Stimulated activated effector memory CD8-positive, alpha-beta T cell treated with anti-CD3 and anti-CD28 coated beads, Interleukin-12 subunit alpha, Interleukin-12 subunit beta, amount 100 ng/mL, for 72 hours (primary cell): ENCODE results near the gene MACROH2A1.

Experiments
- ATAC-seq: fragments of 150-1000 bp; cut with Tn5 transposase; 2 replicates; pipeline ENCODE4 v1.10.0; 2021
- DNase-seq, 2 donors: peaks; one replicate each; pipeline ENCODE4 v3.0.0; 2021 to 2022; ENCODE audit warnings: low spot score in 2 of 2
- H3K27ac Mint-ChIP-seq: one replicate; pipeline ENCODE4 v1.8.0; 2022; ENCODE audit warnings: mild to moderate bottlenecking, mixed read lengths
- H3K36me3 Mint-ChIP-seq: one replicate; pipeline ENCODE4 v1.8.0; 2022; ENCODE audit warnings: mild to moderate bottlenecking, mixed read lengths
- H3K4me1 Mint-ChIP-seq: one replicate; pipeline ENCODE4 v1.8.0; 2022; ENCODE audit warnings: mixed read lengths
- H3K4me3 Mint-ChIP-seq: one replicate; pipeline ENCODE4 v1.8.0; 2022; ENCODE audit warnings: mild to moderate bottlenecking, mixed read lengths
- H3K9me3 Mint-ChIP-seq: one replicate; pipeline ENCODE4 v1.8.0; 2022; ENCODE audit warnings: mixed read lengths

MACROH2A1 gene

DNA sequence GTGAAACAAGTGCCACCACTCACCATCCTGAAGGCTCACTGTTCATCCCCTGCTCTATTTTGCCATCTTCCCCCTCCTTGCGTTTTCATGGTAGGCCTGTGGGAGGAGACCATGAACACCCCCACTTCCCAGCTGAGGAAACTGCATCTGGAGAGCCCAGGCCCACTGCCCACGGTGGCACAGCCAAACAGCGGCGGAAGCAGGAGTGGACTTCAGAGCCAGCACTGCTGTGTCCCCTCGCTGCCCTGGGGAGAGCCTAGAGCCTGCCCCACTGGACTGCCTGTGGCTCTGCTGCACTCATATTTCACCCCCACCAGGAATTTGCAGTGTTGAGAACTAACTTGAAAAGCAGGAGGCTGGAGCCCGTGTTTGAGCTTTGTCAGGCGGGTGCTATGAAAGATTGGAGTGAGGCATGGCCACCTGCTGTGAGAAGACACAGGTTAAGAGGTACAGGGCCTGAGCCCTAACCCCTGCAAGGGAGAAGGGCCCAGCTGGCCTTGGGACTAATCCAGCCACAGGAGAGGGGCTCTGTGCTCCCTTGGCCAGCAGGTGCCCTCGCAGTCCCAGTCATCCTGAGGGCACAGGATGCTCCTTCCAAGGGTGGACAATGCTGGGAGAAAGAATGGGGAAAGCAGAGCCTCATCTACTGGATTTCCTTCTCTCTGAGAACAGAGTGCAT is 79.0 kb downstream of the MACROH2A1 start:
- H3K4me1 Mint-ChIP-seq, result no peaks in the 10 kb centered on the region
- H3K36me3 Mint-ChIP-seq, result peaks cover 5% of the 10 kb centered on the region
- no peak overlapping the region for H3K27ac Mint-ChIP-seq
- H3K4me3 Mint-ChIP-seq, result no peak overlapping the region
- no peaks in the 10 kb centered on the region for H3K9me3 Mint-ChIP-seq
- DNase-seq (no peak), ATAC-seq (no peak)

DNA sequence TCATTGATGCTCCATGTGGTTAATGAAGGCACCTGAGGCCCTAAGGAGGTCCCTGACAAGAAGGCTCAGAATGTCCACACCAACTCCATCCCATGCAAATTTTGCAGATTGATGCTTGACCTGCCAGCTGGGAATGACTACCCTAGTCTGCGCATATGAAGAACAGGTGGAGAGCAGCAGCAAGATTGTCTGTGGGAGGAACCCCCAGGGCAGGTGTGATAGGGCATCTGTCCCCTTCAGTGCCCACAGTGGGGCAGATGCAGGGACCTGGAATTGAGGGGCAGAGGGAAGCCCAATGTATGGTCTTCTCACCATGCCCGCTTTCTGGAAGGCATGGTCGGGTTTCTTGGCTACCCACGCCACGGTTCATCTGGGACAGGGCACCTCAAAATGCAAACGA is 79.6 kb downstream of the MACROH2A1 start:
- ATAC-seq (no peak), DNase-seq (no peak)
- Mint-ChIP-seq H3K4me1 (no peaks in the 10 kb centered on the region), H3K27ac (no peak overlapping the region), H3K36me3 (peaks cover 5% of the 10 kb centered on the region), H3K4me3 (no peak overlapping the region), H3K9me3 (no peaks in the 10 kb centered on the region)

DNA sequence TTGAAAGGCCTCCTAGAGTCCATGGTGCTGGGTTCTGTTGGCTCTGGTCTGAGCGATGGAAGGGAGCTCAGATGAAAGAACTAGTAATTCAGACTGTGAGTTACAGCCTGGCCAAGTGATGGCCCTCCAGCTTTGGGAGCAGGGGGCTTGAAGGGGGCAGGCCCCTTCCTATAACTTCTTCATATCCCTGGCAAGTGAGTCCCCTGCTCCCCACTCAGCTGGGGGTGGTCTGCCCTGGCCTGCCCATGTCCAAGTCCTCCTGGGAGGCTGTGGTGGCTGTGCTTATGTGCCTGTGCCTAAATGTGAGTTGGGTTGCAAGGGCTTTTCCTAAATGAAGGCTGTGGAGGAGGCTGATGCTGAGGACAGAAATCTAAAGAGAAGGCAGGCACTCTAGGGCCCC is 80.1 kb downstream of the MACROH2A1 start:
- no peaks in the 10 kb centered on the region for H3K4me1 Mint-ChIP-seq
- no peak overlapping the region for H3K4me3 Mint-ChIP-seq
- H3K9me3 Mint-ChIP-seq, result no peaks in the 10 kb centered on the region
- H3K27ac Mint-ChIP-seq, result no peak overlapping the region
- ATAC-seq, result no peak
- no peaks in the 10 kb centered on the region for H3K36me3 Mint-ChIP-seq
- DNase-seq, result no peak

DNA sequence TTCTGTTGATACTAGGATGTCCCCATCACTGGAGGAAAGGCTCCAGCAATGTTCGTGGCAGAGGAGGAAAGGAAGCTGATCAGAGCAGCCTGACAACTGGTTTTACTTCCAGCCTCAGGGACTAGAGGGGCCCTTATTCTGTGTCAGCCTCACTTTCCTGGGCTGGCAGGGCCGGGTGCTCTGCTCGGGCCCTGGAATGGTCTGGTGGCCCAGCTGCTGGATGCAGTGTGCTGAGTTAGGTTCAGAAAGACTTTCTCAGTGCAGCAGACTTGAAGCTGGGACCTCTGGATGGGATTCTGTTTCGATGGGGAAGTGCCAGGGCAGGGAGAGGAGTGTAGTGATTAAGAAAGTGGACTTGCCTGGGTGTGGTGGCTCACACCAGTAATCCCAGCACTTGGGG is 81.0 kb downstream of the MACROH2A1 start:
- no peaks in the 10 kb centered on the region for H3K9me3 Mint-ChIP-seq
- ATAC-seq, result no peak
- peaks cover 5% of the 10 kb centered on the region for H3K4me1 Mint-ChIP-seq
- H3K27ac Mint-ChIP-seq, result no peak overlapping the region
- no peaks in the 10 kb centered on the region for H3K36me3 Mint-ChIP-seq
- DNase-seq, result no peak
- H3K4me3 Mint-ChIP-seq, result no peak overlapping the region

DNA sequence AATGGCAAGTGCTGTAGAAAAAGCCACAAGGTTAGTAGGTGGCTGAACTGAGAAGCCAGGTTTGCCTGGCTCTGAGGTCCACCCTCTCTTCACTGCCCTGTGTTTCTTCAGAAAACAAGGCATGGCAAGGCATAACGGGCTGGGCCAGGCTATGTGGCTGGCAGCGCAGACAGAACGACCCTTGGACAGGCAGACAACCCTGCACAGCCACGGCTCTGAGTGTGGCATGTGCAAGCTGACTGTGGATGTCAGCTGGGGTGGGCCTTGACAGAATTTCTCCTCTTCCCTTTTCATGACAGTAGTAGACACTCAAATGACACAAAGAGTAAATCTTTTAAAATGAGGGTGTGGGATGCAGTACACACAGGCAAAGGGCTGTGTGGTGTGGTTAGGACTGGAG is 81.7 kb downstream of the MACROH2A1 start:
- DNase-seq (no peak), ATAC-seq (no peak)
- Mint-ChIP-seq H3K27ac (no peak overlapping the region), H3K9me3 (no peaks in the 10 kb centered on the region), H3K4me3 (no peak overlapping the region), H3K36me3 (no peaks in the 10 kb centered on the region), H3K4me1 (peaks cover 9% of the 10 kb centered on the region)

DNA sequence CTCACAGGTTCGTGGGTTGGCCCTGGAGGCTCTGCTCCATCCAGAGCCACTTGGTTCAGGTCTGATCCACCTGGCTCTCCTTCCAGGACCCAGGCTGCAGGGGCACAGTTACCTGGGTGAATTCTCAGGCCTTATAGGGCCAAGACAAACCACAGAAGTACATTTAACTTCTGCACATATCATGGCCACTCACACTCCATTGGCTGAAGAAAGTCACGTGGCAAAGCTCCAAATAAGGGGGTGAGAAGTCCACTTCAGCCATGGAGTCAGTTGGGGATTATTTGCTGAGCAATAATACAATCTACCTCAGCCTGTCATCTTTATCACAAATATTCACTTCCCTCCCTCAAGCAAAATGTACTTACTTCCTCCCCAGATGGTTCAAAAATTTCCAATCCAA is 83.6 kb downstream of the MACROH2A1 start:
- no peak overlapping the region for H3K27ac Mint-ChIP-seq
- H3K4me3 Mint-ChIP-seq, result no peak overlapping the region
- no peaks in the 10 kb centered on the region for H3K36me3 Mint-ChIP-seq
- H3K9me3 Mint-ChIP-seq, result no peaks in the 10 kb centered on the region
- peaks cover 9% of the 10 kb centered on the region for H3K4me1 Mint-ChIP-seq
- ATAC-seq, result no peak
- no peak for DNase-seq

DNA sequence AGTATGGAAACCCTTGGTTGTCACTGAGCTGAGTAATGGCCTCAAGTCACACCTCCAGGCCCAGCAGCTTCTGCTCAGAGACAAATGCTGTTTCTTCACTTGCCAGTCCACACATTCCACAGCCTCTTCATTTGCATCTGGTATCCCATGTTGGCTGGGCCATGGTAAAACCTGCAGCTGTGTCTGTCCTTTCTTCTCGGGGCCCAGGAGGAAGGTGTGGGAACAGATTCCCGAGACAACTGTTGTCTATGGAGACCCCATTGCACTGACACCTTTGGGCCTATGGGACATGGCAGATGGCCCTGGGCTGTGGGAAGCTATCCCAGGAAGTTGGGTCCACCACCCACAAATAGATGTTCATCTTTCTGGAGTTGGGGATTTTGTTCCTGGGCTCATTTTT is 85.1 kb downstream of the MACROH2A1 start:
- Mint-ChIP-seq H3K4me1 (peaks cover 16% of the 10 kb centered on the region), H3K27ac (no peak overlapping the region), H3K9me3 (no peaks in the 10 kb centered on the region), H3K36me3 (no peaks in the 10 kb centered on the region), H3K4me3 (no peak overlapping the region)
- DNase-seq, result no peak
- ATAC-seq, result no peak

DNA sequence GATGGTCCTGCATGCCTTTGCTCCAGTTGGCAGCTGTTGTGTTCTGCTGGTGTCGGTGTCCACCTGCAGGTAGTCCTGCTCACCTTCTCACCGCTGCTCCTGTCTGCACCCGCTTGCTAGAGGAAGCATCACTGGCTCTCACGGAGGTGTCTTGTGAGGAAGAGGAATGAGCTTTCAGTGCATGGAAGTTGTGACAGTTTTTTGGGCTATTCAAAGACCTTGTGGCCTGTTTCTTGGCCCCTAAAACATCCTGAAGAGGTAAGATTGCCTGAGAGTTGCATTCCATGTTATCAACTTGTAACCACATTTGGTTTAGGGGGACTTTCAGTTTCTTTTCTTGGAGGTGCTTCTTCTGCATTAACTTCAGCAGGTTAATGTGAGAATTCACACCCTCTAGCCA is 85.6 kb downstream of the MACROH2A1 start:
- peaks cover 16% of the 10 kb centered on the region for H3K4me1 Mint-ChIP-seq

DNA sequence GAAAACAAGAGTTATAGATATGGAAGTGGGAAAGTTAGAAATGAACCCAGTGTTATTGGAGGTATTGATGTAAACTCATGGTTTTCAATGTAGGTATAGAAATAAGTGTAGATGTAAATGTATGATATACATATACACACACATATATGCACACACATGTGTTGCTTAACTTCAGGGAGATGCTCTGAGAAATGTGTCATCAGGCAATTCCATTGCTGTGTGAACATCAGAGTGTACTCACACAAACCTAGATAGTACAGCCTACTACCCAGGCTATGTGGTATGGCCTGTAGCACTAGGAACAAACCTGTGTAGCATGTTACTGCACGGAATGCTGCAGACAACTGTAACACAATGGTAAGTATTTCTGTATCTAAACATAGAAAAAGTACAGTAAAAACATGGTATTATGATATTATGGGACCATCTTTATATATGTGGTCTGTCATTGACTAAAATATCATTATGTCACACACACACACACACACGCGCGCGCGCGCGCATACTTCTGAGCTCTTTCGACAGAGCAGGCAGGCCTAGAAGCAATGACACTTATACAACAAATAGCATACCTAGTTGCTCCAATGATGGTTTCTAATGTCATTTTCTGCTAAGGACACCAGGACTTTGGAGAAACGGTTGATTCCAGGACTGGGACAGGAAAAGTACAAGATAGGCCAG is 86.6 kb downstream of the MACROH2A1 start:
- Mint-ChIP-seq H3K9me3 (no peaks in the 10 kb centered on the region), H3K4me3 (no peak overlapping the region), H3K27ac (no peak overlapping the region), H3K4me1 (peaks cover 16% of the 10 kb centered on the region), H3K36me3 (no peaks in the 10 kb centered on the region)
- no peak for ATAC-seq
- no peak for DNase-seq

More for the DNA sequence above, 85.6 kb downstream of the MACROH2A1 start:
- H3K4me3 Mint-ChIP-seq, result no peak overlapping the region
- no peak overlapping the region for H3K27ac Mint-ChIP-seq
- H3K9me3 Mint-ChIP-seq, result no peaks in the 10 kb centered on the region
- DNase-seq (no peak), ATAC-seq (no peak)
- H3K36me3 Mint-ChIP-seq, result no peaks in the 10 kb centered on the region

DNA sequence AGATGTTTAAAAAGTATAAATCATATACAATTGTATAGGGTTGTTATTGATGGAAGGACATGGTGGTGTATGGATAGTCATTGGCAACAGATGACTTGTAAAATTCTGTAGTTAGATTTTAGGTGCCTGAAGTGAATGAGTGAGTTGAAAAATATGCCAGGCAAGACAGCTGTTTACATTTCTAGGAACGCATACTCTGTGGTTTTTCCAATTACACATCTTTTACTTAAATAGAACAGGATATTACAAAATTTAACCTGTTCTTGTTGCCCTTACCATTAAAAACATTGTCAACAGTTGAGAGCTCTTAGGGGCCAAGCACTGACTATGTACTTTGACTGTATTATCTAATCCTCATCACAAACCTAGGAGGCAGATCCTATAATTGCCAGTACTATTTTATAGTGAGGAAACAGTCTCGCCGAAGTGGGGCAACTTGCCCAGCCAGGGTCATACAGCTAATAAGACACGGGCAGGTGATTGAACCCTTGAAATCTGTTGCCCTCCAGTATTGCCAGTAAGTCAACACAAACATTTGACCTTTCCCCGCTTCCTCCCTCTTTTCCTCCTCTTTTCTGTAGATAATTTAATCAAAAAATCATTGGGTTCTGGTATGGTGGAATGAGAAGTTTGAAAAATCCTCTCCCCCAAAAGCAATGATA is 88.6 kb downstream of the MACROH2A1 start:
- DNase-seq (no peak), ATAC-seq (peak; percentile 27)
- Mint-ChIP-seq H3K4me3 (no peak overlapping the region), H3K4me1 (peaks cover 16% of the 10 kb centered on the region), H3K9me3 (no peaks in the 10 kb centered on the region), H3K27ac (peak overlapping the region; percentile 54), H3K36me3 (no peaks in the 10 kb centered on the region)

DNA sequence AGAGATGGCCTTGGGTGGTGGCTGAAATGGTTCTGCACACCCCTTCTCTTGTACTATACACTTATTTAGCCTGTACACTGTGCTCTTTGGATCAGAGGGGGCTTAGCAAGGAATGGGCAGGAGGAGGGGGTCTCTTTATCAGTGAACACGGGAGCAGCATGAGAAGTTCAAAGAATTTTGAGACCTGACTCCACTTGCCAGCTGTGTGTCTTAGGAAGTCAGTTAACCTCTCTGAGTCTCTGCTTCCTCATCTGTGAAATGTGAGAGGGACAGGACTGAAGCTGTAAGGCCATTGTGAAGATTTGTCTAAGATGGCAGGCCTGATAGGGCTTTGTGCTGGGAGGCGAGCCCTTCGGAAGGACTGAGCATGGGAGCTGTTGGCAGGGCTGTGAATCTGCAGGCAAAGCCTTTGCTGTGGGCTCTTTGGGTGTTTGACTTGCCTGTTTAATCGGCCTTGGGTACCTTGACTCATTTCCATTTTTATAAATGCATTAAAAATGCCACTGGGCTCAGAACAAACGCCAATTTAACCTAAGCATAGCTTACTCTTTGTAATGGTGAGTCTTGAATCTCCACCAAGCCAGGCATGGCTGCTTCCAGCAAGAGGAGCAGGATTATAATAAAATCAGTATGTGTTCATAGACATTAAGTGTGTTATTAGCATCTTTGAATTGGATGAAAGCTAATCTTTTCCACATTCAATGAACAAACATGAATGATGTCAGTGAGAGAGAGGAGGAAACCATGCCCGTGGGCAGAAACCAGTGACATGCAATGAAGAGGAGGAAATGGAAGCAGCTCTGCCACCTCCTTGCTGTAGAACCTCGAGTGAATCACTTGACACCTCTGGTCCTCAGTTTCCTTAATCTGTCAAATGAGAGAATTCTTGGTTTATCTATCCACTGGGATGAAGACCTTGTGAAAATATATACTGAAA is 89.4 kb downstream of the MACROH2A1 start:
- no peaks in the 10 kb centered on the region for H3K36me3 Mint-ChIP-seq
- H3K27ac Mint-ChIP-seq, result peak overlapping the region; percentile 54
- H3K9me3 Mint-ChIP-seq, result no peaks in the 10 kb centered on the region
- no peak overlapping the region for H3K4me3 Mint-ChIP-seq
- peak; percentile 52 for ATAC-seq
- DNase-seq, result no peak
- peaks cover 16% of the 10 kb centered on the region for H3K4me1 Mint-ChIP-seq

DNA sequence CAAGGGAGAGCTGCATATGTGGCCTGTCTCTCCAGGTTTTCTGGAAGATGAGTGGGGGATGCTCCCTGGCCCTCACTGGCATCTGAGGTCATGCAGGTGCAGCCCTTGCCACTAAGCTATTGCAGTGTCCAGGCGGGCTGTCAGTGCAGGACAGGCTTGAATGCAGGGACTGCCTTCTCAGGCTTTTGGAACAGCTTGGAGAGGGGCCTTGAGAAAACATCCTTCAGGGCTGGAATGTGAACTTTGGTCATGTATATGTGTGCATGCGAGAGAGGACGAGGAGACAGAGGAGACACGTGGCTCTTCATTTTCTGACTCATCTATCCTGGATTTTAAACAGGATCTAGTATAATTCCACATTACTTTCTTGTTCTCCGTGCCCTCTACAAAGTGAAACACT is 90.3 kb downstream of the MACROH2A1 start:
- H3K4me3 Mint-ChIP-seq, result no peak overlapping the region
- H3K36me3 Mint-ChIP-seq, result no peaks in the 10 kb centered on the region
- H3K9me3 Mint-ChIP-seq, result no peaks in the 10 kb centered on the region
- peaks cover 16% of the 10 kb centered on the region for H3K4me1 Mint-ChIP-seq
- ATAC-seq (no peak), DNase-seq (no peak)
- no peak overlapping the region for H3K27ac Mint-ChIP-seq

DNA sequence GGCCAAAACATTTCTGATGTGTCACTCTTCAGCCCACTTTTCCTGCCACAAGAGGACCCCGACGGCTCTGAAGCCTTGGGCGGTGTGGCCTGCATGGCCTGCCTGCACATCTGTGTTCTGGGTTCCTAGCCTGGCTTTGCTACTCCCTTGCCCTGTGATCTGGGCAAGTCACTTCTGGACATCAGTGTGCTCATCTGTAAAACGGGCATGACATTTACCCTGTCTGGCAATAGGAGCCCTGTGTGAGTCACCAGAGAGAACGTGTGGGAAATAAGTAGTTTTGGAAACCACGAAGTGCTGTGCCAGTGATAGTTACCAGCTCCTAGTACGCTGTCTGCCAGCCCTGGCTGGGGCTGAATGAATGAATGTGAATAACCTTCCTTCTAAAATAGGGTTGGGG is 90.8 kb downstream of the MACROH2A1 start:
- Mint-ChIP-seq H3K4me1 (peaks cover 13% of the 10 kb centered on the region), H3K4me3 (no peak overlapping the region), H3K27ac (no peak overlapping the region), H3K9me3 (no peaks in the 10 kb centered on the region), H3K36me3 (no peaks in the 10 kb centered on the region)
- peak; percentile 17 for ATAC-seq
- DNase-seq, result no peak

DNA sequence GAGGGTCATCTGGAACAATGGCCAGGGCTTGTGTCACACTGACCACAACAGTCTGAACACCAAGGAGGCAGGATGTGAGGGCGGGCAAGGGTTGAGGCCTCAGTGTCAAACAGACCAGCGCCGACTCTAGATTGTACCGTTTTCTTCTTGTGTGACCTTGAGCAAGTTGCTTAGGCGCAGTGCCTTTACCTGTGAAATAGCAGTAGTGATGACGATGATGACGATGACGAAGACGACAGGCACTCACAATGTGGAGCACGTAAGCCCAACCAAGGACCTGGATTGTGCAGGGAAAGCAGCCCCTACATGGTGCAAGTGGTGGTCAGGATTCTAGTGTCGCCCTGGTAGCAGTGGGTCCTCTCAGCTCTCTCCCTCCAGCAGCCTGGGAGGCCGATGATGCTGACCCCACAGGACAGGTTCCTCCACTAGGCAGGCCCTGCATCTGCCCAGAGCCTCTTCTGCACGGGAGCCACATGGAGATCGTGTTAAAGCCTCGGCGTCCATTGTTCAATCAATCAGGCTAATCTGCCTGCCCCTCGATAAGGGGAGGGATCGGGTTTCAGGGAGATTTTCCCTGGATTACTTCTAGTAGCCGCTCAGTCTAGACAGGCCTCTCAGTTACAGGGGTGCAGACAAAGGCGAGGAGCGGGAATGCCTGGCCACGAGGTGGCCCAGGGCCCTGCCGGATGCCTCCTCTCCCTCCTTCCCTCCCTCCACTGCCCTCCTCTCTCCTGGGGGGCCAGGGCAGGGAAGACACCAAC is 91.7 kb downstream of the MACROH2A1 start:
- ATAC-seq (no peak), DNase-seq (no peak)
- H3K4me3 Mint-ChIP-seq, result no peak overlapping the region
- no peak overlapping the region for H3K27ac Mint-ChIP-seq
- no peaks in the 10 kb centered on the region for H3K36me3 Mint-ChIP-seq
- H3K9me3 Mint-ChIP-seq, result no peaks in the 10 kb centered on the region
- peaks cover 7% of the 10 kb centered on the region for H3K4me1 Mint-ChIP-seq

DNA sequence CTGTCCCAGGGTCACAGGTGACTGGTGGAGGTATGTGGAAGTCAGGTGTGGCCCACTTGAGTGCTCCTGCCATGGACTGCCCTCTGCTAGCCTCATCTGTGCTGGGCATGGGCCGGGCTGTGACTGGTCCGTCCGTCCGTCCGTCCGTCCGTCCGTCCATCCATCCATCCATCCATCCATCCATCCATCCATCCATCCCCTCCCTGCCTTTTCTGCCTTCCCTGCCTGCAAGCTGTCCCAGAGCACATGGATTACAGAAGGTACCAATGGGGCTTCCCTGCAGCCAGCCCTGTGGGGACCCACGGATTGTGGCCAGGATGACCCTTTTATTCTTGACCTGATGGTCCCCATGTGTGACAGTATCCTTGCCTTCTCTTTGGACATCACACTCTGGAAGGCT is 92.5 kb downstream of the MACROH2A1 start:
- Mint-ChIP-seq H3K4me1 (peaks cover 7% of the 10 kb centered on the region), H3K4me3 (no peak overlapping the region), H3K27ac (no peak overlapping the region), H3K36me3 (no peaks in the 10 kb centered on the region), H3K9me3 (no peaks in the 10 kb centered on the region)
- no peak for DNase-seq
- ATAC-seq, result no peak
